Suppressor macrophage treated with lipopolysaccharide for 4 hours (primary cell): ENCODE data around the gene IFT20.
"Not testable (repeated sequence)": the region's sequence is repeated elsewhere in the genome, so short reads cannot be mapped to it uniquely, and the experiment has no call there.

Experiments used
- DNase-seq: peaks from one replicate; pipeline ENCODE4 v3.0.0-alpha.2; 2020

Gene IFT20

GRCh38 chr17:28363776-28364650 is 28.7 kb upstream of the IFT20 start:
- no peak for DNase-seq

GRCh38 chr17:28363186-28363585 is 27.9 kb upstream of the IFT20 start:
- no peak for DNase-seq

GRCh38 chr17:28357901-28358197 is 22.6 kb upstream of the IFT20 start:
- DNase-seq, result no peak

GRCh38 chr17:28357061-28357900 is 22.0 kb upstream of the IFT20 start, which contains the start of gene POLDIP2:
Gene POLDIP2 (minus strand): TSS chr17:28357527. CDS start chr17:28357448, 79 bp downstream.
- peak; percentile 98 for DNase-seq

- DNase-seq, result no peak
Observed at GRCh38 chr17:28350271-28350670, 15.0 kb upstream of the IFT20 start.

- DNase-seq, result no peak
Observed at GRCh38 chr17:28348979-28349378, 13.7 kb upstream of the IFT20 start.

- DNase-seq, result no peak
Observed at GRCh38 chr17:28347261-28347891, 12.1 kb upstream of the IFT20 start.

- no peak for DNase-seq
Observed at GRCh38 chr17:28346746-28347246, 11.5 kb upstream of the IFT20 start.

GRCh38 chr17:28346199-28346580 is 10.9 kb upstream of the IFT20 start:
- no peak for DNase-seq

GRCh38 chr17:28345419-28346198 is 10.3 kb upstream of the IFT20 start:
- DNase-seq, result no peak

GRCh38 chr17:28344435-28344901 is 9.2 kb upstream of the IFT20 start:
- no peak for DNase-seq

GRCh38 chr17:28344011-28344410 is 8.7 kb upstream of the IFT20 start:
- DNase-seq, result no peak

- DNase-seq, result no peak
Observed at GRCh38 chr17:28343491-28343932, 8.2 kb upstream of the IFT20 start.

GRCh38 chr17:28342313-28342712 is 7.0 kb upstream of the IFT20 start:
- DNase-seq, result no peak

GRCh38 chr17:28341516-28341915 is 6.2 kb upstream of the IFT20 start:
- DNase-seq, result no peak

- DNase-seq, result no peak
Observed at GRCh38 chr17:28340374-28340773, 5.1 kb upstream of the IFT20 start.

GRCh38 chr17:28339431-28339830 is 4.2 kb upstream of the IFT20 start:
- no peak for DNase-seq

- not testable (repeated sequence) for DNase-seq
Observed at GRCh38 chr17:28338769-28339212, 3.5 kb upstream of the IFT20 start.

- DNase-seq, result no peak
Observed at GRCh38 chr17:28338056-28338768, 2.9 kb upstream of the IFT20 start.

- peak; percentile 56 for DNase-seq
Observed at GRCh38 chr17:28335959-28336871, 943 bp upstream of the IFT20 start.
